Measurements from ENCODE around the gene FUZ. TPM values are rescaled to one million over a fixed set of nuclear protein-coding genes. Genes with fewer than 3 reads are reported as not detected.

Gene FUZ
- polyA plus RNA-seq, 1 of the 3 experiments (the other 2 are of a cell fraction): 29.9 TPM

GRCh38 chr19:49857061-49857837 lies 44.2 kb upstream of the FUZ start:
- TF ChIP-seq JUND (IDR thresholded peaks at IDR 0.05) (no peak), POLR2AphosphoS5 (IDR thresholded peaks at IDR 0.05; ENCODE audit: low read depth, low read length) (peak; percentile 28), PBX3 (IDR thresholded peaks at IDR 0.05) (peak; percentile 18), ZBTB33 (IDR thresholded peaks at IDR 0.05; ENCODE audit: borderline replicate concordance, low read depth) (peak; percentile 40; the same call in 1 of the 2 replicates), ELF1 (IDR thresholded peaks at IDR 0.05) (0 out of 2 replicates have a peak, but pooled peaks have one; percentile 2)
- TF ChIP-seq, protein P1, sequence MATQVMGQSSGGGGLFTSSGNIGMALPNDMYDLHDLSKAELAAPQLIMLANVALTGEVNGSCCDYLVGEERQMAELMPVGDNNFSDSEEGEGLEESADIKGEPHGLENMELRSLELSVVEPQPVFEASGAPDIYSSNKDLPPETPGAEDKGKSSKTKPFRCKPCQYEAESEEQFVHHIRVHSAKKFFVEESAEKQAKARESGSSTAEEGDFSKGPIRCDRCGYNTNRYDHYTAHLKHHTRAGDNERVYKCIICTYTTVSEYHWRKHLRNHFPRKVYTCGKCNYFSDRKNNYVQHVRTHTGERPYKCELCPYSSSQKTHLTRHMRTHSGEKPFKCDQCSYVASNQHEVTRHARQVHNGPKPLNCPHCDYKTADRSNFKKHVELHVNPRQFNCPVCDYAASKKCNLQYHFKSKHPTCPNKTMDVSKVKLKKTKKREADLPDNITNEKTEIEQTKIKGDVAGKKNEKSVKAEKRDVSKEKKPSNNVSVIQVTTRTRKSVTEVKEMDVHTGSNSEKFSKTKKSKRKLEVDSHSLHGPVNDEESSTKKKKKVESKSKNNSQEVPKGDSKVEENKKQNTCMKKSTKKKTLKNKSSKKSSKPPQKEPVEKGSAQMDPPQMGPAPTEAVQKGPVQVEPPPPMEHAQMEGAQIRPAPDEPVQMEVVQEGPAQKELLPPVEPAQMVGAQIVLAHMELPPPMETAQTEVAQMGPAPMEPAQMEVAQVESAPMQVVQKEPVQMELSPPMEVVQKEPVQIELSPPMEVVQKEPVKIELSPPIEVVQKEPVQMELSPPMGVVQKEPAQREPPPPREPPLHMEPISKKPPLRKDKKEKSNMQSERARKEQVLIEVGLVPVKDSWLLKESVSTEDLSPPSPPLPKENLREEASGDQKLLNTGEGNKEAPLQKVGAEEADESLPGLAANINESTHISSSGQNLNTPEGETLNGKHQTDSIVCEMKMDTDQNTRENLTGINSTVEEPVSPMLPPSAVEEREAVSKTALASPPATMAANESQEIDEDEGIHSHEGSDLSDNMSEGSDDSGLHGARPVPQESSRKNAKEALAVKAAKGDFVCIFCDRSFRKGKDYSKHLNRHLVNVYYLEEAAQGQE (IDR thresholded peaks at IDR 0.05; ENCODE audit: low read depth, low read length): no peak
- Histone ChIP-seq H3K9me3 (no peaks in the 10 kb centered on the region), H3K36me3 (replicated peaks in 1 of 2; ENCODE audit: control insufficient read depth in 1 of 2, insufficient read depth in 2 of 2, low read length in 1 of 2) (peaks cover 17 to 49% of the 10 kb centered on the region in 2 experiments), H3K79me2 (ENCODE audit: insufficient read depth) (peaks cover 31% of the 10 kb centered on the region), H3K4me2 (no peak overlapping the region), H3K27me3 (ENCODE audit: insufficient read depth) (no peaks in the 10 kb centered on the region), H2AFZ (ENCODE audit: low read depth) (no peak overlapping the region), H4K20me1 (ENCODE audit: insufficient read depth) (peaks cover 65% of the 10 kb centered on the region), H3K9me2 (no peaks in the 10 kb centered on the region), H3K27ac (ENCODE audit: low read depth in 2 of 2, low read length in 1 of 2) (peak overlapping the region in 1 of 2 experiments; percentile 65; a peak in 2 of 4 replicates), H3F3A (replicated peaks; ENCODE audit: insufficient read depth) (peaks cover 60% of the 10 kb centered on the region), H3K4me1 (ENCODE audit: control insufficient read depth in 1 of 2, insufficient read depth in 2 of 2, low read depth in 1 of 2, low read length in 1 of 2) (peaks cover 13 to 19% of the 10 kb centered on the region in 2 experiments; a peak in 3 of 4 replicates), H3K9ac (no peak overlapping the region), H3K4me3 (ENCODE audit: low read depth in 2 of 2, low read length in 1 of 2) (no peak overlapping the region)
- WGBS (ENCODE audit: low lambda C conversion rate): 97% methylated on average over 20 of the region's 26 CpGs
- POLR2A ChIA-PET: interaction anchor here (1.3 kb wide), 1 partner anchor 12 kb away, joined by 5 read pairs; no protein-coding TSS in a partner anchor
- CTCF ChIA-PET: no interaction called here
- peak; percentile 52 for DNase-seq

DNA sequence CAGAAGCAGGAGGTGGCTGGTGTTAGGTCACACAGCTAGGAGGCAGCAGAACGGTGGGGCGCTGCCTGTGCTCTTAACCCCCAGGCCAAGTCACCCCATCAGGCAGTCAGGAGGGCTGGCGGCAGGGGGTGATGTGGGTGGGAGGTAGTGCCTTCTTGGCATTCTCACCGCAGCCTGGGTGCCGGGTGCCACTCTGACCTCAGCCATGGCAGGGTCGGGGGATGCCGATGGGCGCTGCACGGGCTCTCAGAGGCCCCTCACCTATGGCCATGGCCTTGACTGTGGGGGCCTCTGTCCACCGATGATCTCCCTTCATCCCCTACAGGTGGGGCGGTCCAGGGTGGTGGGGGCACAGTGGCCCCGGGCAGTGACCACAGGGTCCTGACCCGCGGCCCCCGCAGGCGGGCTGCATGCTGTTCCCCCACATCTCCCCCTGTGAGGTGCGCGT lies 43.5 kb upstream of the FUZ start:
- POLR2A ChIA-PET: no interaction called here

More for the DNA sequence above, 43.5 kb upstream of the FUZ start:
- Histone ChIP-seq H3K9me3 (no peaks in the 10 kb centered on the region), H3K27ac (ENCODE audit: low read depth in 2 of 2, low read length in 1 of 2) (no peak overlapping the region; a peak in 1 of 4 replicates), H3K9ac (no peak overlapping the region), H3K9me2 (no peaks in the 10 kb centered on the region), H3K36me3 (replicated peaks in 1 of 2; ENCODE audit: control insufficient read depth in 1 of 2, insufficient read depth in 2 of 2, low read length in 1 of 2) (peaks cover 17 to 44% of the 10 kb centered on the region in 2 experiments), H3K79me2 (ENCODE audit: insufficient read depth) (peaks cover 37% of the 10 kb centered on the region), H3K27me3 (ENCODE audit: insufficient read depth) (no peaks in the 10 kb centered on the region), H4K20me1 (ENCODE audit: insufficient read depth) (peaks cover 71% of the 10 kb centered on the region), H3K4me1 (ENCODE audit: control insufficient read depth in 1 of 2, insufficient read depth in 2 of 2, low read depth in 1 of 2, low read length in 1 of 2) (peaks cover 13 to 23% of the 10 kb centered on the region in 2 experiments; a peak in 3 of 4 replicates), H2AFZ (ENCODE audit: low read depth) (no peak overlapping the region), H3F3A (replicated peaks; ENCODE audit: insufficient read depth) (peaks cover 65% of the 10 kb centered on the region), H3K4me2 (no peak overlapping the region), H3K4me3 (ENCODE audit: low read depth in 2 of 2, low read length in 1 of 2) (no peak overlapping the region)
- 89% methylated on average over 7 of the region's 18 CpGs for WGBS (ENCODE audit: low lambda C conversion rate)
- CTCF ChIA-PET: no interaction called here
- TF ChIP-seq ELF1 (IDR thresholded peaks at IDR 0.05): peak; percentile 24; the same call in 1 of the 2 replicates
- no peak for TF ChIP-seq MEF2A (IDR thresholded peaks at IDR 0.05; ENCODE audit: borderline replicate concordance, low read depth)
- TF ChIP-seq JUND (IDR thresholded peaks at IDR 0.05): peak; percentile 4; the same call in 1 of the 2 replicates
- peak; percentile 36 for DNase-seq

Measured in SK-N-SH (cell line).